ENCODE measurements around the gene TTI1. TPM values are rescaled to one million over a fixed set of nuclear protein-coding genes. Genes with fewer than 3 reads are reported as not detected.
A peak's percentile ranks its signal among the peaks of the same experiment; 100 is the strongest.

Gene TTI1
- total RNA-seq, 1 donor from 2014 or later = 22.4 TPM

DNA sequence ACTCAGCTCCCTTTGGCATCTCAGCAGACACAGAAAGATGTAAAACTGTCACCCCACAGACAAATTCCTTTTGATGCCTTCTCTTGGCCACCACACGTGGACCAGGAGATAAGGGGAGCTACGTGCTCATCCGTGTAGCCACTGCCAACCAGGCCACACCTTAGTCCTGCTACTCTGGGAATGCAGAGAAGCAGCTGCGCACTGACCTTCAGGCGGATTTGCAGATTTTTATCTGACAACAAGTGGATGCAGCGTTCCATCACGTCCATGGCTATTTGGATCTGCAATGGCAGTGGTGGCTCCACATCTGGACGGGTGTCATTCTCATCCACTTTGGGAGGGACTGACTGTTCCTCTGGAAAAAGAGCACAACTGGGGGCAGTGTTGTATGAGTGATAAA lies 30.8 kb downstream of the TTI1 start:
- H3K9ac ChIP-seq (ENCODE audit: low read depth in 1 of 3, low read length in 3 of 3) = no peak overlapping the region
- H3K36me3 ChIP-seq (ENCODE audit: control insufficient read depth in 3 of 3, insufficient read depth in 3 of 3, low read length in 3 of 3) = peaks cover 27 to 62% (median 51%) of the 10 kb centered on the region in 3 donors
- no peaks in the 10 kb centered on the region for H3K27me3 ChIP-seq (ENCODE audit: control insufficient read depth in 3 of 3, insufficient read depth in 3 of 3, low read length in 3 of 3)
- H3K4me3 ChIP-seq (ENCODE audit: low read length in 3 of 3) = no peak overlapping the region
- no peaks in the 10 kb centered on the region for H3K4me1 ChIP-seq (ENCODE audit: control insufficient read depth in 3 of 3, insufficient read depth in 3 of 3, low read length in 3 of 3)
- H3K9me3 ChIP-seq (ENCODE audit: control insufficient read depth in 3 of 3, low read length in 3 of 3) = no peaks in the 10 kb centered on the region
- H3K27ac ChIP-seq (ENCODE audit: low read depth, low read length) = no peak overlapping the region

DNA sequence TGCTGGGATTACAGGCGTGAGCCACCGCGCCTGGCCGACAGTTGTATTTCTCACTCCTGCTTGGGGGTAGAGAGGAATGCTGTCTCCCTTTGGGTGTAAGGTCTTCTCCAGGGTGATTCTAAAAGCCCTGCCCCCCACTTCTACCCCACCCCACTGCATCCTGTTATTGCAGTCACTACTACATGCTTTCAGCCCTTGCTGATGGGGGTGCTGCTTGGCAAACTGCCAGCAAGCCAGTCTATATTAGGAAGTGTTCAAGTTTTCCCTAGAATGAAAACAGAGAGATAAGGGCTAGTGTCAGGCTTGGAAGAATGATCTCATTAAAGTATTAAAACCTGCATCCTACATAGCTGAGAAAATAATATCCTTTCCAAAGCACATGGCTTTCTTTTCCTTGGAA lies 31.3 kb downstream of the TTI1 start:
- H3K9ac ChIP-seq (ENCODE audit: low read depth in 1 of 3, low read length in 3 of 3) = no peak overlapping the region
- no peaks in the 10 kb centered on the region for H3K9me3 ChIP-seq (ENCODE audit: control insufficient read depth in 3 of 3, low read length in 3 of 3)
- no peaks in the 10 kb centered on the region for H3K27me3 ChIP-seq (ENCODE audit: control insufficient read depth in 3 of 3, insufficient read depth in 3 of 3, low read length in 3 of 3)
- H3K36me3 ChIP-seq (ENCODE audit: control insufficient read depth in 3 of 3, insufficient read depth in 3 of 3, low read length in 3 of 3) = peaks cover 27 to 65% (median 55%) of the 10 kb centered on the region in 3 donors
- no peak overlapping the region for H3K27ac ChIP-seq (ENCODE audit: low read depth, low read length)
- no peak overlapping the region for H3K4me3 ChIP-seq (ENCODE audit: low read length in 3 of 3)
- H3K4me1 ChIP-seq (ENCODE audit: control insufficient read depth in 3 of 3, insufficient read depth in 3 of 3, low read length in 3 of 3) = no peaks in the 10 kb centered on the region

DNA sequence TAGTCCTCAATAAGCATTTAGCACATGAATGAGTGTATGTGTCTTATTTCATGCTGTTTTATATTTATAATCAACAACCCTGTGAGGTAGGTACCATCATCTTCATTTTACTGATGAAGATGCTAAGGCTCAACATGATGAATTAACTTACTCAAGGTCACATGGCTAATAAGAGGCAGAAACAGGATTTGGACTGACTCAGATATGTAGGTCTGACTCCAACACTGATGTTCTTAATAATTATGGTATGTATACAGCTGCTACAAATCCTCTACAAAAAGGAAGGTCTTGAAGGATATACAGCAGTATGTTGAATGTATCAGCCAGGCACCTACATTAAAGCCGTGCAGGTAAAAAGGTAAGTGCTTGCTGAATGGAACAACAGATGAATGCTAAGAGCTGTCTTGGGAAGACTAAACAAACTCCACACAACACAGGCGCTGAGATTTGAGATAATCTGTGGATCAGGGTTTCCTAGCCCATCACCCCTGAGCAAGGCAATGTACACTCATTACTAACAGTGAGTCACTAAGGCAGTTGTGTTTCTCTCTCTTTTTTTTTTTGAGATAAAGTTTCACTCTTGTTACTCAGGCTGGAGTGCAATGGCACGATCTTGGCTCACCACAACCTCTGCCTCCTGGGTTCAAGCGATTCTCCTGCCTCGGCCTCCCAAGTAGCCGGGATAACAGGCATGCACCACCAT lies 31.9 kb downstream of the TTI1 start:
- H3K27me3 ChIP-seq (ENCODE audit: control insufficient read depth in 3 of 3, insufficient read depth in 3 of 3, low read length in 3 of 3) = no peaks in the 10 kb centered on the region
- H3K9ac ChIP-seq (ENCODE audit: low read depth in 1 of 3, low read length in 3 of 3) = no peak overlapping the region
- no peaks in the 10 kb centered on the region for H3K9me3 ChIP-seq (ENCODE audit: control insufficient read depth in 3 of 3, low read length in 3 of 3)
- H3K4me1 ChIP-seq (ENCODE audit: control insufficient read depth in 3 of 3, insufficient read depth in 3 of 3, low read length in 3 of 3) = peaks cover under 1 to 6% (median 6%) of the 10 kb centered on the region in 3 donors
- no peak overlapping the region for H3K4me3 ChIP-seq (ENCODE audit: low read length in 3 of 3)
- H3K27ac ChIP-seq (ENCODE audit: low read depth, low read length) = no peak overlapping the region
- peaks cover 32 to 71% (median 62%) of the 10 kb centered on the region in 3 donors for H3K36me3 ChIP-seq (ENCODE audit: control insufficient read depth in 3 of 3, insufficient read depth in 3 of 3, low read length in 3 of 3)

DNA sequence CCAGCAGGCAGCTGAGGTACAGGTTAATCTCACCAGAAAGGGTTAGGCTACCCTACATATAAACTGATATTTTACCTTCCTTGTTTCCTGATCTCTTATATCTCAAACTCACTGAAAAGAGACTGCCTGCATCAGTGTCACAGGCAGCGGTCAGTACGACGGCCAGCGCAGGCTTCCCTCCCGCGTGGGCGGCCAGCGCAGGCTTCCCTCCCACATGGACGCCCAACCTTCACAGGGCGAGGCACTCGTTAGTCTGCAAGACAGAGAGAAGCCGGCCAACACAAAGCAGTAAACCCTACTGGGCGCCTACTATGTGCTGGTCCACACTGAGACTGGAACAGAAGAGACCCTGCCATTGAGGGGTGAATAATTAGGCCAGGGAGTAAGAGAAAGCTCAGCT lies 33.0 kb downstream of the TTI1 start:
- no peaks in the 10 kb centered on the region for H3K27me3 ChIP-seq (ENCODE audit: control insufficient read depth in 3 of 3, insufficient read depth in 3 of 3, low read length in 3 of 3)
- H3K36me3 ChIP-seq (ENCODE audit: control insufficient read depth in 3 of 3, insufficient read depth in 3 of 3, low read length in 3 of 3) = peaks cover 32 to 74% (median 72%) of the 10 kb centered on the region in 3 donors
- H3K27ac ChIP-seq (ENCODE audit: low read depth, low read length) = no peak overlapping the region
- no peaks in the 10 kb centered on the region for H3K9me3 ChIP-seq (ENCODE audit: control insufficient read depth in 3 of 3, low read length in 3 of 3)
- H3K9ac ChIP-seq (ENCODE audit: low read depth in 1 of 3, low read length in 3 of 3) = no peak overlapping the region
- H3K4me1 ChIP-seq (ENCODE audit: control insufficient read depth in 3 of 3, insufficient read depth in 3 of 3, low read length in 3 of 3) = peaks cover 11 to 16% (median 16%) of the 10 kb centered on the region in 3 donors
- H3K4me3 ChIP-seq (ENCODE audit: low read length in 3 of 3) = no peak overlapping the region

DNA sequence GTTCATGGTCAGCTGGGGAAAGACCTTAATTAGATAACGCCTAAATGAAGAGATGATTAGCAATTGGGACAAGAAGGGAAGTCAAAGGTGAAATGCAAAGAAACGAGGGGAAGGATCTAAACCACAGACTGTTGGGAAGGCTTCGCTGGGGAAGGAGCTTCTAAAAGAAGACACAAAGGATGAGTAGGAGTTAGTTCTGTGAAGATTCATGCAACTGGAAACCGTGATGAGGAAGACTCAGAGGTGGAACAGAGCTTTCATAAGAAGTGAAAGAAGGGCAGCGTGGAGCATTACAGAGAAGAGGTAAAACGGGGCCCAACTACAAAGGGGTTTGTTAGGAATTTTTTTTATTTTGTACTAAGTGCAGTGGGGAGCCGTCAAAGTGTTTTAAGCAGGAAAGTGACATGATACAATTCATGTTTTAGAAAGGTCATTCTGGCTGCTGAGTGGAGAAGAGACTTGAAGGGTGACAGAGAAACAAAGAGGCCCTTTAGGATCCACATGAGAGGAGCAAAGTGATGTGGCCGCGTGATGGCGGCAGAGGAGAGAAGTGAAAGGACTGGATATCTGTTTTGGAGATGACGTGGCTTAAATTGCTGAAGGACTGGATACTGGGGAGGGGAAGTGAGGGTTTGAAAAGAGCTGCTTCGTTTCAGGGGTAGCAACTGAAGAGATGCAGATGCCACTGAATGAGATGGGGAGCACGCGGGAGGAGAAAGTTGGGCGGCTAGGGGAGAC lies 33.6 kb downstream of the TTI1 start:
- Histone ChIP-seq H3K27me3 (ENCODE audit: control insufficient read depth in 3 of 3, insufficient read depth in 3 of 3, low read length in 3 of 3) (no peaks in the 10 kb centered on the region), H3K4me1 (ENCODE audit: control insufficient read depth in 3 of 3, insufficient read depth in 3 of 3, low read length in 3 of 3) (peaks cover 16 to 22% (median 22%) of the 10 kb centered on the region in 3 donors), H3K9ac (ENCODE audit: low read depth in 1 of 3, low read length in 3 of 3) (no peak overlapping the region), H3K27ac (ENCODE audit: low read depth, low read length) (no peak overlapping the region), H3K4me3 (ENCODE audit: low read length in 3 of 3) (no peak overlapping the region), H3K36me3 (ENCODE audit: control insufficient read depth in 3 of 3, insufficient read depth in 3 of 3, low read length in 3 of 3) (peaks cover 32 to 77% (median 75%) of the 10 kb centered on the region in 3 donors), H3K9me3 (ENCODE audit: control insufficient read depth in 3 of 3, low read length in 3 of 3) (no peaks in the 10 kb centered on the region)

DNA sequence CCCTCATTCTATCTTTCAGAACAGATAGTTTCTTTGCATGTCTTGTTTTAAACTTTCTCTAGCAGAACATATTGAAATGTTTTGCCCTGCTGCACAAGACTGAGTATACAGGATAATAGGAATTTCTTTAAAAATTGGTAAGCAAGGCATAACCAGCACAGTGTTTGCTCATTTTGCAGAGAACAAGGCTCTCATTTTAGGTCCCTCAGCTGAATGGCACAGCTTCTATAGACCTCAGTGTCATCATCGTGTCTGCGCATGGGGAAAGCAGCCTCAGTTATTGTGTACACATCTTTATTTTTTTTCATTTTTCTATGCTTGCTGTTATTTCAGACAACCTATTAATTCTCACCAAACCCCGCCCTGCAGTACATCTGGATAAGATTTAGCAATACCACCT lies 35.7 kb downstream of the TTI1 start:
- Histone ChIP-seq H3K4me3 (ENCODE audit: low read length in 3 of 3) (no peak overlapping the region), H3K9ac (ENCODE audit: low read depth in 1 of 3, low read length in 3 of 3) (no peak overlapping the region), H3K36me3 (ENCODE audit: control insufficient read depth in 3 of 3, insufficient read depth in 3 of 3, low read length in 3 of 3) (peaks cover 31 to 72% (median 66%) of the 10 kb centered on the region in 3 donors), H3K27ac (ENCODE audit: low read depth, low read length) (no peak overlapping the region), H3K27me3 (ENCODE audit: control insufficient read depth in 3 of 3, insufficient read depth in 3 of 3, low read length in 3 of 3) (no peaks in the 10 kb centered on the region), H3K9me3 (ENCODE audit: control insufficient read depth in 3 of 3, low read length in 3 of 3) (no peaks in the 10 kb centered on the region), H3K4me1 (ENCODE audit: control insufficient read depth in 3 of 3, insufficient read depth in 3 of 3, low read length in 3 of 3) (peaks cover 29 to 39% (median 38%) of the 10 kb centered on the region in 3 donors)

DNA sequence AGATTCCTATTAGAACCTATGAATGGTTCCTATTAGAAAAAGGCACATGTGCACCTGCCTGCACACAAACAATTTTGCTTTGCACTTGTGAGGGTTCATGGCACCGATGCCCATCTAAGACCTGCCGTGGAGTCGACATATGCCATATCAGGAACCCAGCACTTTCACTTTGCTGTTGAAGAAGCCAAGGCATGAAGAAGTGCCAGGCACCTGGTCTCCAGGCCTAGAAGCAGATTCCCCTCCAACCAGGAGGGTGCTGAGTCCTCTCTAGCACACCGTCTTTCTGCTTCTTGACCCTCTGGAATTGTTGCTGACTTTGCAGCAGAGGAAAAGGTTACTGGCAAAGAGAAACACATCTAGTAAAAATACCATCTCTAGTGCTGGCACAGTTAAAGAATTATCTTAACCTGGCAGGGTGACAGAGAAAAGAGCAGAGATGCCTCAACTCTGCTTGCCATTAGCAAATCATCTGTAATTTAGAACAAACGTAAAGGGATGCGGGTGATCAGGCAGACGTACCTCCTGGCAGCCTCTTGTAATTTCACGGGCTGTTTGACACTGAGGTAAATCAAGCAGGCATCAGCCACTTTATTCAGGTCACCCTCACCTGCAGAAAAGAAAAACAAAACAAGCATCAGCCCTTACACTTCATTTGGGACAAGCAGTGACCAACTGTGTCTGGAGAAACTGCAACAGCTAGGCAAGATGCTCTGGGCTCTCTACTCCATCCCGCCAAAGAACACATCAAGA lies 37.2 kb downstream of the TTI1 start:
- peak overlapping the region in 1 of 3 donors; percentile 26 for H3K9ac ChIP-seq (ENCODE audit: low read depth in 1 of 3, low read length in 3 of 3)
- H3K9me3 ChIP-seq (ENCODE audit: control insufficient read depth in 3 of 3, low read length in 3 of 3) = no peaks in the 10 kb centered on the region
- H3K27ac ChIP-seq (ENCODE audit: low read depth, low read length) = no peak overlapping the region
- peaks cover 25 to 65% (median 52%) of the 10 kb centered on the region in 3 donors for H3K36me3 ChIP-seq (ENCODE audit: control insufficient read depth in 3 of 3, insufficient read depth in 3 of 3, low read length in 3 of 3)
- H3K4me1 ChIP-seq (ENCODE audit: control insufficient read depth in 3 of 3, insufficient read depth in 3 of 3, low read length in 3 of 3) = peaks cover 43 to 54% (median 53%) of the 10 kb centered on the region in 3 donors
- no peaks in the 10 kb centered on the region for H3K27me3 ChIP-seq (ENCODE audit: control insufficient read depth in 3 of 3, insufficient read depth in 3 of 3, low read length in 3 of 3)
- H3K4me3 ChIP-seq (ENCODE audit: low read length in 3 of 3) = no peak overlapping the region

DNA sequence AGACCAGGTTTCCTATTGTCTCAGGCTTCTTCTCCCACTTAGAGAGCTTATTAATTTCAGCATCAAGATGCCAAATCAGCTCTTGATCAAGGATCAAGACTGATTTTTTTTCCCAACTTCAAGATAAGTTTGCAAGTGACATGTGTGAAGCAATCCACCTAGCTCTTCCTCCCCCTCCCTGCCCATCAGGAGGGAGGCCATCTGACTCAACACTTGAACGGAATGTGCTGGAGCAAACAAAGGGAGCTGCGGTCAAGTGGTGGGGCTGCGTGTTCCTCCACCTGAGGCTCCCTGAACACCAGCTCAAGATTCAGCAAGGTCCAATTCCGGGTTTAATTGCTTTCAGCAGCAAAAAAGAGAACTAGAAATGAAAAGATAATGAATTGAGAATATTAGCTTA lies 38.7 kb downstream of the TTI1 start:
- no peaks in the 10 kb centered on the region for H3K27me3 ChIP-seq (ENCODE audit: control insufficient read depth in 3 of 3, insufficient read depth in 3 of 3, low read length in 3 of 3)
- H3K36me3 ChIP-seq (ENCODE audit: control insufficient read depth in 3 of 3, insufficient read depth in 3 of 3, low read length in 3 of 3) = peaks cover 13 to 51% (median 39%) of the 10 kb centered on the region in 3 donors
- no peak overlapping the region for H3K27ac ChIP-seq (ENCODE audit: low read depth, low read length)
- no peak overlapping the region for H3K9ac ChIP-seq (ENCODE audit: low read depth in 1 of 3, low read length in 3 of 3)
- peaks cover 55 to 67% (median 67%) of the 10 kb centered on the region in 3 donors for H3K4me1 ChIP-seq (ENCODE audit: control insufficient read depth in 3 of 3, insufficient read depth in 3 of 3, low read length in 3 of 3)
- H3K4me3 ChIP-seq (ENCODE audit: low read length in 3 of 3) = no peak overlapping the region
- H3K9me3 ChIP-seq (ENCODE audit: control insufficient read depth in 3 of 3, low read length in 3 of 3) = no peaks in the 10 kb centered on the region

DNA sequence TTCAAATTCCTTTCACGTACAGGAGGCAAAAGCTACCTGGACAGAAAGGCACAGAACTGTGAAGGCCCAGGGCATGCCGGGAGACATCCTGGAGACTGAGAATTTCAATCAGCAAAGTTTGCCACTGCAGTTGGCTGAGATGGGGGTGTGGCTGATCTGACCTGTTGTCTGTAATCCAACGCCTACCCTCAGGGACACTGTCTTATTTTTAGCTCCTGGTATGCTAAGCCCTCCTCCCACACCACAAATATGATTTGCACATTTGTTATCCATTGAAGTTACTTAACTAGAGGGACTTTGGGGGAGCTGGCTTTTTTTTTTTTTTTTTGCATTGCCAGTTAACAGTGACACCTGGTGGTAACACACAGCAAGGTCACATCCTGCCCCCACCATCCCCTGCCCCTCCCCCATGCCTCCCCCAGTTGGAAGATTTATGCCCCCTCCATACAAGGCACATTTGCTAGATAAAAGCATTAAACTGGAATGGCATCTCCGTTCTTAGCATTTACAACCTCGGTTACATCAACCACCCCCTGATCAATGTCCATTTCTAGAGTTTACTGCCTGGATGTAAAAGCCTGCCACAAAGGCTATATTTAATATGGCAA lies 40.4 kb downstream of the TTI1 start:
- Histone ChIP-seq H3K27ac (ENCODE audit: low read depth, low read length) (peak overlapping the region; percentile 73), H3K4me3 (ENCODE audit: low read length in 3 of 3) (peak overlapping the region in 1 of 3 donors; percentile 5), H3K27me3 (ENCODE audit: control insufficient read depth in 3 of 3, insufficient read depth in 3 of 3, low read length in 3 of 3) (no peaks in the 10 kb centered on the region), H3K36me3 (ENCODE audit: control insufficient read depth in 3 of 3, insufficient read depth in 3 of 3, low read length in 3 of 3) (peaks cover 8 to 36% (median 23%) of the 10 kb centered on the region in 3 donors), H3K4me1 (ENCODE audit: control insufficient read depth in 3 of 3, insufficient read depth in 3 of 3, low read length in 3 of 3) (peaks cover 66 to 84% (median 82%) of the 10 kb centered on the region in 3 donors), H3K9ac (ENCODE audit: low read depth in 1 of 3, low read length in 3 of 3) (peak overlapping the region in 2 of 3 donors; percentile 0 to 36), H3K9me3 (ENCODE audit: control insufficient read depth in 3 of 3, low read length in 3 of 3) (no peaks in the 10 kb centered on the region)
